Kidney (tissue), 14 donors: ENCODE data around the gene MEIOB. TPM values are rescaled to one million over a fixed set of nuclear protein-coding genes. Genes with fewer than 3 reads are reported as not detected.

Experiments used
- DNase-seq, 5 donors: peaks; one replicate each; pipeline ENCODE4 v3.0.0-alpha.2; 2013 to 2020
- FAIRE-seq: peaks from 2 replicates; lab custom pipeline; 2012; peaks lifted over from hg19 to GRCh38; lab: Jason Lieb, UNC
- H3K27ac ChIP-seq, 2 donors: one replicate each; pipeline ENCODE4 v1.7.0; 2013; ENCODE audit warnings: low read depth in 2 of 2, low read length in 2 of 2, inconsistent platforms in 1 of 2
- H3K27me3 ChIP-seq: one replicate; pipeline ENCODE4 v1.7.1; 2013; ENCODE audit warnings: low read length, inconsistent platforms; ENCODE audit not compliant: control insufficient read depth, insufficient read depth
- H3K36me3 ChIP-seq, 3 donors: one replicate each; pipeline versions ENCODE4 v1.7.0 to v1.7.1; 2013; ENCODE audit warnings: low read length in 3 of 3, control low read depth in 1 of 3, inconsistent platforms in 1 of 3; ENCODE audit not compliant: insufficient read depth in 3 of 3, control insufficient read depth in 2 of 3
- H3K4me1 ChIP-seq, 3 donors: one replicate each; pipeline versions ENCODE4 v1.7.0 to v1.7.1; 2013; ENCODE audit warnings: low read length in 3 of 3, inconsistent platforms in 1 of 3, low read depth in 1 of 3; ENCODE audit not compliant: control insufficient read depth in 2 of 3, insufficient read depth in 2 of 3
- H3K4me3 ChIP-seq, 3 donors: one replicate each; pipeline versions ENCODE4 v1.7.0 to v1.8.1; 2013; ENCODE audit warnings: low read length in 3 of 3, control low read depth in 1 of 3, inconsistent platforms in 1 of 3
- H3K9ac ChIP-seq, 3 donors: one replicate each; pipeline versions ENCODE4 v1.7.0 to v1.7.1; 2013; ENCODE audit warnings: low read length in 3 of 3, control low read depth in 1 of 3, inconsistent platforms in 1 of 3
- H3K9me3 ChIP-seq, 3 donors: one replicate each; pipeline versions ENCODE4 v1.7.0 to v1.7.1; 2013; ENCODE audit warnings: low read length in 3 of 3, control low read depth in 1 of 3, inconsistent platforms in 1 of 3; ENCODE audit not compliant: control insufficient read depth in 2 of 3, insufficient read depth in 1 of 3
- intact Hi-C: fragments of 100-400 bp; cut with DNase I; formaldehyde crosslinking; loops from one replicate; pipeline ENCODE4 v1.11.1; 2022
- polyA plus RNA-seq: library from polyadenylated mRNA; stranded (reverse); fragments of 350-450 nt; fragmentation: Illumina TruSeq; extraction: RNeasy Lipid Tissue Mini Kit (QIAGEN cat#74804); gene quantifications from one replicate; pipeline ENCODE4 v1.2.3, GENCODE V29; 2014; ENCODE audit warnings: low read depth, low replicate concordance; ENCODE audit not compliant: insufficient read depth
- total RNA-seq: library from RNA; stranded (reverse); fragmentation: NEBNext Ultra II Directional; extraction: Animal tissue kit (Norgen Biotek cat#: 25700); gene quantifications from one replicate; pipeline ENCODE4 v1.2.1, GENCODE V29; 2021
- TF ChIP-seq, protein P1 (sequence below): IDR thresholded peaks from 3 replicates; pipeline ENCODE4 v1.5.1; 2012; ENCODE audit warnings: mild to moderate bottlenecking, moderate library complexity, borderline replicate concordance; ENCODE audit not compliant: insufficient read depth; ENCODE audit errors: extremely low read depth
- donor health status: control.
- donor health status: control.
- donor health status: control.
- donor health status: control.
- donor health status: control.
- donor health status: DM: yes; HTN: yes; CAD: no.
- donor health status: Normal renal cell carcinoma (clear cell type).

MEIOB gene
- total and polyA plus RNA-seq, 2 donors from 2014 or later, result 0.16 to 1.4 TPM

DNA sequence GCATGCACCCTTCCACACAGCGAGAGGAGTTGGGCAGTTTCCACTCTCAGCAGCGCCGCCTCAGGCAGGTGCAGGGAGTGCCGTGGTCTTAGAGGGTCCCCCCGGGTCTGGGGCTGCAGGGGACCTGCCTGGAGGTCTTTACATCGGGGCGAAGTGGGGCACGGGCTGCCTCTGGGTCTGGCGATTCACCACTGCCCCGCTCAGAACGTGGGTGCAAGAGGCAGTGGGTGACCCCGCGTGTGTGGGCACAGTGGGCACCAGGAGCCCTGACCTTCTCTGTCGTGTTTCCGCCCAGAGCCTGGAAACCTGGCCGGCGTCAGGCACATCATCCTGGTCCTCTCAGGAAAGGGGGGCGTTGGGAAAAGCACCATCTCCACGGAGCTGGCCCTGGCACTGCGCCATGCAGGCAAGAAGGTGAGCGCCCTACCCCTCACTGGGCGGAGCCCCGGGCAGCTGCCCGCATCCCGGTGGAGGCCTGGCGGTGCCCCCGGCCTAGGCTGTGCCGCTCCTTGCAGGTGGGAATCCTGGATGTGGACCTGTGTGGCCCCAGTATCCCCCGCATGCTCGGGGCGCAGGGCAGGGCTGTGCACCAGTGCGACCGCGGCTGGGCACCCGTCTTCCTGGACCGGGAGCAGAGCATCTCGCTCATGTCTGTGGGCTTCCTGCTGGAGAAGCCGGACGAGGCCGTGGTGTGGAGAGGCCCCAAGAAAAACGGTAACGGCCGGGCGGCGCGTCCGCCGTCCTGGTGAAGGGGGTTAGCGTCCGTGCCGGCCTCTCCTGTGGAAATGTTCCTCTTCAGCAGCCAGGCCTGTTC, 85.5 kb downstream of the MEIOB start:
- peak in 2 of 5 donors; percentile 37 to 80 for DNase-seq
- TF ChIP-seq, protein P1, sequence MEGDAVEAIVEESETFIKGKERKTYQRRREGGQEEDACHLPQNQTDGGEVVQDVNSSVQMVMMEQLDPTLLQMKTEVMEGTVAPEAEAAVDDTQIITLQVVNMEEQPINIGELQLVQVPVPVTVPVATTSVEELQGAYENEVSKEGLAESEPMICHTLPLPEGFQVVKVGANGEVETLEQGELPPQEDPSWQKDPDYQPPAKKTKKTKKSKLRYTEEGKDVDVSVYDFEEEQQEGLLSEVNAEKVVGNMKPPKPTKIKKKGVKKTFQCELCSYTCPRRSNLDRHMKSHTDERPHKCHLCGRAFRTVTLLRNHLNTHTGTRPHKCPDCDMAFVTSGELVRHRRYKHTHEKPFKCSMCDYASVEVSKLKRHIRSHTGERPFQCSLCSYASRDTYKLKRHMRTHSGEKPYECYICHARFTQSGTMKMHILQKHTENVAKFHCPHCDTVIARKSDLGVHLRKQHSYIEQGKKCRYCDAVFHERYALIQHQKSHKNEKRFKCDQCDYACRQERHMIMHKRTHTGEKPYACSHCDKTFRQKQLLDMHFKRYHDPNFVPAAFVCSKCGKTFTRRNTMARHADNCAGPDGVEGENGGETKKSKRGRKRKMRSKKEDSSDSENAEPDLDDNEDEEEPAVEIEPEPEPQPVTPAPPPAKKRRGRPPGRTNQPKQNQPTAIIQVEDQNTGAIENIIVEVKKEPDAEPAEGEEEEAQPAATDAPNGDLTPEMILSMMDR, result no peak
- H3K9ac ChIP-seq, result no peak overlapping the region
- H3K4me1 ChIP-seq, result peaks cover 0 to 8% (median 5%) of the 10 kb centered on the region in 3 donors
- intact Hi-C loops, result no loop called here
- no peak overlapping the region for H3K27ac ChIP-seq
- no peak overlapping the region for H3K4me3 ChIP-seq
- H3K36me3 ChIP-seq, result no peaks in the 10 kb centered on the region
- no peaks in the 10 kb centered on the region for H3K9me3 ChIP-seq
- FAIRE-seq, result no peak
- no peaks in the 10 kb centered on the region for H3K27me3 ChIP-seq

DNA sequence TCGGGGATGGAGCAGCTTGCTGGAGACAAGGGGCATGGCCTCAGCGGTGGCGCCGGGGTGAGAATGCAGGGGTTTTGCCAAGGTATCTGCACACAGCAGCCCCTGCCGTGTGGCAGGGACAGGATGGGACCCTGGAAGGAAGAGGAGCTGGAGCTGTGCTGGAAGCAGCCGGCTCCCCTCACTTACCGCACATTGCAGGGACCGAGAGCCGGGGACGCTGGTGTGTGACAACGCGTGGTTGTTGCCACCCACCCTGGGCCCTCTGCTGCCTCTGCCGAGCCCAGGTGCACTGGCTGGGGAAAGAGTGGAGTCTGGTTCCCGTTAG, 86.2 kb downstream of the MEIOB start:
- TF ChIP-seq, protein P1, result no peak
- Histone ChIP-seq H3K36me3 (peaks cover 0 to 2% (median 0%) of the 10 kb centered on the region in 3 donors), H3K27me3 (no peaks in the 10 kb centered on the region), H3K4me3 (no peak overlapping the region), H3K27ac (no peak overlapping the region), H3K9ac (no peak overlapping the region), H3K9me3 (no peaks in the 10 kb centered on the region), H3K4me1 (peaks cover 0 to 14% (median 12%) of the 10 kb centered on the region in 3 donors)
- DNase-seq (peak in 1 of 5 donors; percentile 69), FAIRE-seq (no peak)
- intact Hi-C loops, result no loop called here

DNA sequence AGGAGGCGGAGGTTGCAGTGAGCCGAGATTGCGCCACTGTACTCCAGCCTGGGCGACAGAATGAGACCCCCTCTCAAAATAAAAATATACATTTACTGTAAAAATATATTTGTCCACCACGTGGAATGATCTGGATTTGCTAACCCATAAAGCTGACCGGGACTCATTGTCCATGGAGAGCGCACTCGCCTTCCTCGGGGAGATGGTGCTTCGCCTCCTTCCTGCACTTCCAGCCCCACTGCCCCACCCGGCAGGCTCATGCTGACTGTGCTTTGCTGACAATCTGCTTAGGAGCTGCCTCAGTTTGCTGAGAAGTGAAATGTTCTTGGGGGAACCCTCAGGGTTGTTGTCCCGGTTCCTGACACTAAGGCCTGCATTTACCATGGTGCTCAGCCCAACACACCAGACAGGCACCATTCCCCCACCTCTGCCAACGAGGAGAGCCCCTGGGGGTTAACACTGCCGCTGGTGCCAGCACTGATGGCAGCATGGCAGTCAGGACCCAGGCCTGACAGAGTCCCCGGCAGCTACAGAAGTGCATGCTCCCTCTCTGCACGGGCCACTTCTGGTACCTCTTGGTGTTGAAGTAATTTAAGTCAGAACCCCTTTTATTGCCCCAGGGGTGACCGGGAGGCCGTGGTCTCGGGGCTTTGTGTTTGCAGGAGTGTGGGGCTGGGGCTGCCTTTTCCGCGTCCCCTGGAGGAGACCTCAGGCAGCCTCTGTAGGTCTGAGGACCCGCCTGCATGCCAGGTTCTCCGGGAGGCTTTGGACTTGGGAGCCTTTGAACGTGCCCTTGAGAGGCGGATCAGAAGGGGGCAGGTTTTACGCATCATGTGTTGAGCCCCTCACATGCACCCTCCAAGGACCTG, 86.8 kb downstream of the MEIOB start:
- TF ChIP-seq, protein P1, result no peak
- no peak overlapping the region for H3K4me3 ChIP-seq
- no peak overlapping the region for H3K27ac ChIP-seq
- no peak for DNase-seq
- intact Hi-C loops, result no loop called here
- no peak overlapping the region for H3K9ac ChIP-seq
- peaks cover 0 to 2% (median 0%) of the 10 kb centered on the region in 3 donors for H3K36me3 ChIP-seq
- peaks cover 0 to 14% (median 12%) of the 10 kb centered on the region in 3 donors for H3K4me1 ChIP-seq
- no peaks in the 10 kb centered on the region for H3K27me3 ChIP-seq
- no peak for FAIRE-seq
- H3K9me3 ChIP-seq, result no peaks in the 10 kb centered on the region

Other genes with a start within 250 kb of the MEIOB start
- 89.3 TPM for gene JPT2, start 193.9 kb downstream of the MEIOB start, total RNA-seq
- 32.8 TPM for gene JPT2, start 193.9 kb downstream of the MEIOB start, polyA plus RNA-seq
- gene MAPK8IP3, start 166.0 kb downstream of the MEIOB start, total RNA-seq, result 67.7 TPM
- 10.6 TPM for gene MAPK8IP3, start 166.0 kb downstream of the MEIOB start, polyA plus RNA-seq
- gene NME3, start 100.6 kb downstream of the MEIOB start, total RNA-seq, result 70.8 TPM
- gene NME3, start 100.6 kb downstream of the MEIOB start, polyA plus RNA-seq, result 123 TPM
- 23.8 TPM for gene EME2, start 99.4 kb downstream of the MEIOB start, total RNA-seq
- gene EME2, start 99.4 kb downstream of the MEIOB start, polyA plus RNA-seq, result 5.1 TPM
- gene MRPS34, start 99.0 kb downstream of the MEIOB start, total RNA-seq, result 61.7 TPM
- gene MRPS34, start 99.0 kb downstream of the MEIOB start, polyA plus RNA-seq, result 187 TPM
- 57.7 TPM for gene SPSB3, start 89.6 kb downstream of the MEIOB start, total RNA-seq
- gene SPSB3, start 89.6 kb downstream of the MEIOB start, polyA plus RNA-seq, result 55.1 TPM
- 42.8 TPM for gene NUBP2, start 89.2 kb downstream of the MEIOB start, total RNA-seq
- gene NUBP2, start 89.2 kb downstream of the MEIOB start, polyA plus RNA-seq, result 71.1 TPM
- 1.4 TPM for gene IGFALS, start 78.5 kb downstream of the MEIOB start, total RNA-seq
- 2.9 TPM for gene IGFALS, start 78.5 kb downstream of the MEIOB start, polyA plus RNA-seq
- 48.1 TPM for gene HAGH, start 45.3 kb downstream of the MEIOB start, total RNA-seq
- gene HAGH, start 45.3 kb downstream of the MEIOB start, polyA plus RNA-seq, result 258 TPM
- gene FAHD1, start 45.0 kb downstream of the MEIOB start, total RNA-seq, result 36.4 TPM
- gene FAHD1, start 45.0 kb downstream of the MEIOB start, polyA plus RNA-seq, result 108 TPM
- 0.19 TPM for gene HS3ST6, start 46.3 kb upstream of the MEIOB start, total RNA-seq
- 0.73 TPM for gene HS3ST6, start 46.3 kb upstream of the MEIOB start, polyA plus RNA-seq
- gene MSRB1, start 71.0 kb upstream of the MEIOB start, total RNA-seq, result 32.0 TPM
- gene MSRB1, start 71.0 kb upstream of the MEIOB start, polyA plus RNA-seq, result 189 TPM
- not detected for gene RPL3L, start 82.5 kb upstream of the MEIOB start, total RNA-seq
- not detected for gene RPL3L, start 82.5 kb upstream of the MEIOB start, polyA plus RNA-seq
- 123 TPM for gene NDUFB10, start 87.4 kb upstream of the MEIOB start, total RNA-seq
- gene NDUFB10, start 87.4 kb upstream of the MEIOB start, polyA plus RNA-seq, result 432 TPM
- 1,550 TPM for gene RPS2, start 92.7 kb upstream of the MEIOB start, total RNA-seq
- 2,018 TPM for gene RPS2, start 92.7 kb upstream of the MEIOB start, polyA plus RNA-seq
- not detected for gene RNF151, start 94.7 kb upstream of the MEIOB start, total RNA-seq
- not detected for gene RNF151, start 94.7 kb upstream of the MEIOB start, polyA plus RNA-seq
- 33.3 TPM for gene TBL3, start 99.9 kb upstream of the MEIOB start, total RNA-seq
- 38.5 TPM for gene TBL3, start 99.9 kb upstream of the MEIOB start, polyA plus RNA-seq
- 0.57 TPM for gene NOXO1, start 109.3 kb upstream of the MEIOB start, total RNA-seq
- 0.58 TPM for gene NOXO1, start 109.3 kb upstream of the MEIOB start, polyA plus RNA-seq
- 25.0 TPM for gene GFER, start 112.0 kb upstream of the MEIOB start, total RNA-seq
- 45.6 TPM for gene GFER, start 112.0 kb upstream of the MEIOB start, polyA plus RNA-seq
- gene SYNGR3, start 117.8 kb upstream of the MEIOB start, total RNA-seq, result 2.2 TPM
- gene SYNGR3, start 117.8 kb upstream of the MEIOB start, polyA plus RNA-seq, result 4.6 TPM
- gene ZNF598, start 137.7 kb upstream of the MEIOB start, total RNA-seq, result 34.9 TPM
- 14.3 TPM for gene ZNF598, start 137.7 kb upstream of the MEIOB start, polyA plus RNA-seq
- gene NPW, start 147.6 kb upstream of the MEIOB start, total RNA-seq, result not detected
- gene NPW, start 147.6 kb upstream of the MEIOB start, polyA plus RNA-seq, result not detected
- gene NHERF2, start 154.7 kb upstream of the MEIOB start, total RNA-seq, result 238 TPM
- gene NHERF2, start 154.7 kb upstream of the MEIOB start, polyA plus RNA-seq, result 405 TPM
- 15.3 TPM for gene NTHL1, start 175.7 kb upstream of the MEIOB start, total RNA-seq
- gene NTHL1, start 175.7 kb upstream of the MEIOB start, polyA plus RNA-seq, result 36.0 TPM
- 151 TPM for gene TSC2, start 175.8 kb upstream of the MEIOB start, total RNA-seq
- 40.0 TPM for gene TSC2, start 175.8 kb upstream of the MEIOB start, polyA plus RNA-seq